ENCODE results near the gene NELFA.

GRCh38 chr4:1953335-1953734, 55.4 kb downstream of the NELFA start:
- TF ChIP-seq GABPA (IDR thresholded peaks at IDR 0.05 in 1 of 2, conservative IDR thresholded peaks at IDR 0.05 in 1 of 2): no peak
- TF ChIP-seq CTCF (IDR thresholded peaks at IDR 0.05; ENCODE audit: low read depth, low read length, missing input control): no peak
- no peak for TF ChIP-seq TAF1 (conservative IDR thresholded peaks at IDR 0.05)
- TF ChIP-seq ATF3 (IDR thresholded peaks at IDR 0.05): no peak
- no peak for TF ChIP-seq REST (IDR thresholded peaks at IDR 0.05)
- no peak for TF ChIP-seq RAD21 (IDR thresholded peaks at IDR 0.05)
- no peak for TF ChIP-seq ZBTB33 (IDR thresholded peaks at IDR 0.05)
- TF ChIP-seq MAX (IDR thresholded peaks at IDR 0.05): no peak
- no peak for TF ChIP-seq HNF4G (IDR thresholded peaks at IDR 0.05)
- no peak for TF ChIP-seq YY1 (IDR thresholded peaks at IDR 0.05)
- no peak for TF ChIP-seq SP1 (IDR thresholded peaks at IDR 0.05)
- TF ChIP-seq JUND (IDR thresholded peaks at IDR 0.05): no peak
- no peak for TF ChIP-seq RXRA (IDR thresholded peaks at IDR 0.05)
